B cell (primary cell): ENCODE measurements around the gene DCST2.

Source experiments
- EZH2 ChIP-seq: IDR thresholded peaks from 2 replicates; pipeline ENCODE4 v1.6.1; 2012; ENCODE audit warnings: borderline replicate concordance, low read depth, mild to moderate bottlenecking, moderate library complexity, low read length; ENCODE audit not compliant: insufficient read depth, poor library complexity, severe bottlenecking
- TF ChIP-seq, protein P1 (sequence below): fragments of 200-600 bp; IDR thresholded peaks from one replicate; pipeline ENCODE4 v1.8.0; 2022; ENCODE audit warnings: antibody characterized with exemption, mild to moderate bottlenecking

DNA sequence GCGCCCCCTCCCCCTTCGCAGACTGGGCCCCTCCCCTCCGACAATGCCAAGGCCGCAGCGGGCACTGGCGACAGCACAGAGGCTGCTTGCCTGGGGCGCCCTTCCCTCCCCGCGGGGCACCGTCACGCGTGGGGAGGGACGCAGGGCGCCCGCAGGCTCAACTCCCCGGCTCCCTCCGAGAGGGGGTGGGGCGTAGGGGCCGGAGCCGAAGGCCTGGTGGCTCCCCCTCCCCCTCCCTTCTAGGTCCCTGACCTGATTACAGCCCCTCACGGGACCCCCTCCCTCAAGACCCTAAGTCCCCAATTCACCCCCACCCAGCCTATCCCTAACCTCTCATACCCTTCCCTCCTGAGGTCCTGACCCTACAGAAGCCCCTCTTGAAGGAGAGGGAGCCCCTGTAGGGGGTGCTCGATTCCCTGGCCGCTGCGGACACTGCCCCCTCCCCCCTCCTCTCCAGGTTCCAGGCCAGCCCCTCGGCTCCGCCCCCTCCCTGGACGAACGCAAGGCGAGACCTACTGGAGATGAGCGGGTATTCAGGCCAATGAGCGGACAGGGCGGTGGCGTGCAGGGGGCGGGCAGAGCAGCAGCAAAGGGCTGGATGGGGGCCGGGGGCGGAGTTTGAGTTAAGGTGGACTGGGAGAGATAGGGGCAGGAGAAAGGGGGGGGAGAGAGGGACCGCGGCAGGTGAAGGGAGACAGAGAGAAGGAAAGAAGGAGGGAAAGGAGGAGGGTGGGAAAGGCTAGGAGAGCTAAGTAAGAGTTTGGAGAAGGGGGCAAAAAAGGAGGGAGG is 31.7 kb downstream of the DCST2 start:
- TF ChIP-seq, protein P1, sequence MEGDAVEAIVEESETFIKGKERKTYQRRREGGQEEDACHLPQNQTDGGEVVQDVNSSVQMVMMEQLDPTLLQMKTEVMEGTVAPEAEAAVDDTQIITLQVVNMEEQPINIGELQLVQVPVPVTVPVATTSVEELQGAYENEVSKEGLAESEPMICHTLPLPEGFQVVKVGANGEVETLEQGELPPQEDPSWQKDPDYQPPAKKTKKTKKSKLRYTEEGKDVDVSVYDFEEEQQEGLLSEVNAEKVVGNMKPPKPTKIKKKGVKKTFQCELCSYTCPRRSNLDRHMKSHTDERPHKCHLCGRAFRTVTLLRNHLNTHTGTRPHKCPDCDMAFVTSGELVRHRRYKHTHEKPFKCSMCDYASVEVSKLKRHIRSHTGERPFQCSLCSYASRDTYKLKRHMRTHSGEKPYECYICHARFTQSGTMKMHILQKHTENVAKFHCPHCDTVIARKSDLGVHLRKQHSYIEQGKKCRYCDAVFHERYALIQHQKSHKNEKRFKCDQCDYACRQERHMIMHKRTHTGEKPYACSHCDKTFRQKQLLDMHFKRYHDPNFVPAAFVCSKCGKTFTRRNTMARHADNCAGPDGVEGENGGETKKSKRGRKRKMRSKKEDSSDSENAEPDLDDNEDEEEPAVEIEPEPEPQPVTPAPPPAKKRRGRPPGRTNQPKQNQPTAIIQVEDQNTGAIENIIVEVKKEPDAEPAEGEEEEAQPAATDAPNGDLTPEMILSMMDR: no peak
- TF ChIP-seq EZH2: no peak
